ENCODE results near the gene MAD1L1. TPM values are rescaled to one million over a fixed set of nuclear protein-coding genes. Genes with fewer than 3 reads are reported as not detected.
"Not testable (repeated sequence)": the region's sequence is repeated elsewhere in the genome, so short reads cannot be mapped to it uniquely, and the experiment has no call there.

The MAD1L1 gene
- total and polyA plus RNA-seq, 4 donors = 43.0 to 54.9 (median 49.9) TPM

DNA sequence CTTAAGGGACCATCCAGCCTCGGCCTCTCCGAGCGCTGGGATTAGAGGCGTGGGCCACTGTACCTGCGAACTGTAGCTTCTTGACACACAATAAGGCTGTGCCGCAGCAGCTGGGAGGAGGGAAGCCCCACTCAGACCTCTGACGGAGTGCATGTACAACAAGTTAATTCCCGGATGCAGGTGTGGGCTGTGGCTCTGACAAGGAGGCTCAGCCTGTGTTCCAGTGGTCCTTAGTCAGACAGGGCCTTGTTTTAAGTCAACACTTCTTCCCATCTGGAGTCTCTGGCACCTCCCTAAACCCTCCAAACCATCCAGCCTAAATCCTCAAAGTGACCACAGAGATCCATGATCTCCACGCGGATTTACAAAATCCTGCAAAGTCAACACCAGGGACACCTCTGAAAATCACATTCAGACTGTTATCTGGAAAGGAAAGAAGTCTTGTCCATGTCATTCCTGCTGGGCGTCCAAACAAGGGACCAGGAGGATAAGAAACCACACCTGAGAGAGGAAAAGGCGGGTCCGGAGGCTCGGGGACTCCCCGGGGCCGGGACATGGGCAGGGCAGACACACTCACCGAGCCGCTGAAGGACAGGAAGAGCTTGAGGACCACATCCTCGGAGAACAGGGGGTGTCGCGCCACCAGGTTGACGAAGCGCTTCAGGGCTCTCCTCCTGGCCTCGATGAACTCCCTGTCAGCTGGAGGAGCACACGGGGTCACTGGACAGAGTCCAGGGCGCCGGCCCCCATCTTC lies 38.7 kb upstream of the MAD1L1 start:
- peaks cover 0 to 30% (median 6%) of the 10 kb centered on the region in 4 donors for H3K36me3 ChIP-seq (ENCODE audit: control insufficient read depth in 4 of 4, insufficient read depth in 4 of 4, low read length in 4 of 4)
- H3K4me1 ChIP-seq (ENCODE audit: control insufficient read depth in 5 of 5, insufficient read depth in 5 of 5, low read length in 5 of 5) = no peaks in the 10 kb centered on the region
- H3K9me3 ChIP-seq (ENCODE audit: control insufficient read depth in 4 of 4, insufficient read depth in 3 of 4, low read length in 3 of 4) = no peaks in the 10 kb centered on the region
- H3K27me3 ChIP-seq (ENCODE audit: control insufficient read depth in 3 of 3, insufficient read depth in 3 of 3, low read length in 2 of 3) = no peaks in the 10 kb centered on the region
- 82 to 89% methylated on average over 27 of the region's 27 CpGs for WGBS, 2 donors
- ATAC-seq (ENCODE audit: insufficient read depth, low FRiP score) (no peak), DNase-seq (no peak)
- H3K4me3 ChIP-seq = no peak overlapping the region
- no peak overlapping the region for H3K9ac ChIP-seq (ENCODE audit: insufficient read depth in 1 of 2, low read length in 2 of 2)
- TF ChIP-seq, protein P1, sequence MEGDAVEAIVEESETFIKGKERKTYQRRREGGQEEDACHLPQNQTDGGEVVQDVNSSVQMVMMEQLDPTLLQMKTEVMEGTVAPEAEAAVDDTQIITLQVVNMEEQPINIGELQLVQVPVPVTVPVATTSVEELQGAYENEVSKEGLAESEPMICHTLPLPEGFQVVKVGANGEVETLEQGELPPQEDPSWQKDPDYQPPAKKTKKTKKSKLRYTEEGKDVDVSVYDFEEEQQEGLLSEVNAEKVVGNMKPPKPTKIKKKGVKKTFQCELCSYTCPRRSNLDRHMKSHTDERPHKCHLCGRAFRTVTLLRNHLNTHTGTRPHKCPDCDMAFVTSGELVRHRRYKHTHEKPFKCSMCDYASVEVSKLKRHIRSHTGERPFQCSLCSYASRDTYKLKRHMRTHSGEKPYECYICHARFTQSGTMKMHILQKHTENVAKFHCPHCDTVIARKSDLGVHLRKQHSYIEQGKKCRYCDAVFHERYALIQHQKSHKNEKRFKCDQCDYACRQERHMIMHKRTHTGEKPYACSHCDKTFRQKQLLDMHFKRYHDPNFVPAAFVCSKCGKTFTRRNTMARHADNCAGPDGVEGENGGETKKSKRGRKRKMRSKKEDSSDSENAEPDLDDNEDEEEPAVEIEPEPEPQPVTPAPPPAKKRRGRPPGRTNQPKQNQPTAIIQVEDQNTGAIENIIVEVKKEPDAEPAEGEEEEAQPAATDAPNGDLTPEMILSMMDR (IDR thresholded peaks at IDR 0.05; ENCODE audit: control extremely low read depth, extremely low read depth) = no peak
- H3K27ac ChIP-seq (ENCODE audit: low read depth in 1 of 2, low read length in 1 of 2) = no peak overlapping the region

DNA sequence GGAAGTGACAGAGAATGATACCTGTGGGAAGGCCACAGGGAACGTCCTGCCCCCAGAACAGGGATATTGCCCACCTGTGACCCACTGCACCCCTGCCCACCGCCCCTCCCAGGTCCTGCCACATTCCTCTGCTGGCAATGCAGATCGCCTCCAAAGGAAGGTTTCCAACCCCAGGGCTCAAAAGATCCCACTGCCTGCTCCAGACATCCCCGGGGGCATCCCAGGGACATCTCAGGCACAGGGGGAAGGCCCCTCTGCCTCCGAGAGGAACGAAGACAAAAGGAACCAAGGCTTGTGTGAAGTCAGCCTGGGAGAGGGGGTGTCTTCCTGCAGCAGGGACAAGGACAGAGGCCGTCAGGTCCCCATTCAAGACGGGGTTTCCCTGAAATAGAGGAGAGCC lies 37.8 kb upstream of the MAD1L1 start:
- Histone ChIP-seq H3K27me3 (ENCODE audit: control insufficient read depth in 3 of 3, insufficient read depth in 3 of 3, low read length in 2 of 3) (no peaks in the 10 kb centered on the region), H3K9ac (ENCODE audit: insufficient read depth in 1 of 2, low read length in 2 of 2) (no peak overlapping the region), H3K4me1 (ENCODE audit: control insufficient read depth in 5 of 5, insufficient read depth in 5 of 5, low read length in 5 of 5) (no peaks in the 10 kb centered on the region), H3K36me3 (ENCODE audit: control insufficient read depth in 4 of 4, insufficient read depth in 4 of 4, low read length in 4 of 4) (peaks cover 0 to 30% (median 6%) of the 10 kb centered on the region in 4 donors), H3K9me3 (ENCODE audit: control insufficient read depth in 4 of 4, insufficient read depth in 3 of 4, low read length in 3 of 4) (no peaks in the 10 kb centered on the region), H3K4me3 (no peak overlapping the region), H3K27ac (ENCODE audit: low read depth in 1 of 2, low read length in 1 of 2) (no peak overlapping the region)
- no peak for ATAC-seq (ENCODE audit: insufficient read depth, low FRiP score)
- DNase-seq = no peak
- TF ChIP-seq, protein P1 (IDR thresholded peaks at IDR 0.05; ENCODE audit: control extremely low read depth, extremely low read depth) = no peak
- WGBS, 2 donors = 90 to 91% methylated on average over 8 of the region's 8 CpGs

DNA sequence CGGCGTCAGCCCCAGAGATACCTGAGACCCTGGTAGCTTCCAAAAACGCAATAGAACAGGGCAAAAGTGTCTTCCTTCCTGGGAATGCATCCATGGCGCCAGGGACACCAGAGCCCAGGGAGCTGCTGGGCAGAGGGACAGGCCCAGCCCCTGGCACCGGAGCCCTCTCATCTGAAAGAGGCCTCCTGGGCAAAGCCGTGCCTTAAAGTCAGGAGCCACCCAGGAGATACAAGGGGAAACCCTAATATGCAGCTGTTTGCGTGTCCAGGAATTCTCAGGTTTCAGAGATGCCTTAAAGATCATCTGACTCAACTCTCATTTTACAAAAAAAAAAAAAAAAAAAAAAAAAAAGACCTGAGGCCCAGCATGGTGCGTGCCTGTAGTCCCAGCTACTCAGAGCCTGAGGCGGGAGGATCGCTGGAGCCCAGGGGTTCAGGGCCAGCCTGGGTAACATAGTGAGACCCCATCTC lies 37.3 kb upstream of the MAD1L1 start:
- Histone ChIP-seq H3K9me3 (ENCODE audit: control insufficient read depth in 4 of 4, insufficient read depth in 3 of 4, low read length in 3 of 4) (no peaks in the 10 kb centered on the region), H3K36me3 (ENCODE audit: control insufficient read depth in 4 of 4, insufficient read depth in 4 of 4, low read length in 4 of 4) (peaks cover 0 to 28% (median 6%) of the 10 kb centered on the region in 4 donors), H3K4me3 (no peak overlapping the region), H3K9ac (ENCODE audit: insufficient read depth in 1 of 2, low read length in 2 of 2) (no peak overlapping the region), H3K27me3 (ENCODE audit: control insufficient read depth in 3 of 3, insufficient read depth in 3 of 3, low read length in 2 of 3) (no peaks in the 10 kb centered on the region), H3K4me1 (ENCODE audit: control insufficient read depth in 5 of 5, insufficient read depth in 5 of 5, low read length in 5 of 5) (no peaks in the 10 kb centered on the region), H3K27ac (ENCODE audit: low read depth in 1 of 2, low read length in 1 of 2) (no peak overlapping the region)
- ATAC-seq (ENCODE audit: insufficient read depth, low FRiP score) = no peak
- WGBS, 2 donors = 93 to 95% methylated on average over 10 of the region's 10 CpGs
- TF ChIP-seq, protein P1 (IDR thresholded peaks at IDR 0.05; ENCODE audit: control extremely low read depth, extremely low read depth) = no peak
- no peak for DNase-seq

DNA sequence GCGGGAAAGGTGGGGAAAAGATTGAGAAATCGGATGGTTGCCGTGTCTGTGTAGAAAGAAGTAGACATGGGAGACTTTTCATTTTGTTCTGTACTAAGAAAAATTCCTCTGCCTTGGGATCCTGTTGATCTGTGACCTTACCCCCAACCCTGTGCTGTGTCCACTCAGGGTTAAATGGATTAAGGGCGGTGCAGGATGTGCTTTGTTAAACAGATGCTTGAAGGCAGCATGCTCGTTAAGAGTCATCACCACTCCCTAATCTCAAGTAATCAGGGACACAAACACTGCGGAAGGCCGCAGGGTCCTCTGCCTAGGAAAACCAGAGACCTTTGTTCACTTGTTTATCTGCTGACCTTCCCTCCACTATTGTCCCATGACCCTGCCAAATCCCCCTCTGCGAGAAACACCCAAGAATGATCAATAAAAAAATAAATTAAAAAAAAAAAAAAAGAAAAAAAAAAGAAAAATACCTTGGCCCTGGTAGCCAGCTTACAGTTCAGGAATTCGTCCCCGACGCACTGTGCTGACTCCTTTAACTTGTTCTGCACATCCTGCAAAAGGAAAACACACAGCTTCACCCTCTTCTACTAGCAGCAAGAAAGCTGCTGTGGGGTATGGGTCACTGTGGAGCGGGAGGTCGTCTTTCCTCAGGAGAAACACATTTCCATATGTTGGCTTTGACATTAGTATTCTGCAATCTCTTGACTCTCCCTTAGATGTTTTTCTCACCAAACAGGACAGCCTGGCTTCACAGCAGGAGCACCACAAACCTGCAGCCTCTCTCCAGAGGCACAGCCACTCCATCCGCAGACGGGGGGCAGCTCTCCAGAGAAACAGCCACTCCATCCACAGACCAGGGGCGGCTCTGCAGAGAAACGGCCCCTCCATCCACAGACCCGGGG lies 36.6 kb upstream of the MAD1L1 start:
- peaks cover 0 to 24% (median 5%) of the 10 kb centered on the region in 4 donors for H3K36me3 ChIP-seq (ENCODE audit: control insufficient read depth in 4 of 4, insufficient read depth in 4 of 4, low read length in 4 of 4)
- WGBS, 2 donors = 71 to 75% methylated on average over 12 to 13 of the region's 18 CpGs
- not testable (repeated sequence) for H3K27ac ChIP-seq (ENCODE audit: low read depth in 1 of 2, low read length in 1 of 2)

More for the DNA sequence above, 36.6 kb upstream of the MAD1L1 start:
- not testable (repeated sequence) for H3K27me3 ChIP-seq (ENCODE audit: control insufficient read depth in 3 of 3, insufficient read depth in 3 of 3, low read length in 2 of 3); H3K9ac ChIP-seq (ENCODE audit: insufficient read depth in 1 of 2, low read length in 2 of 2); H3K4me1 ChIP-seq (ENCODE audit: control insufficient read depth in 5 of 5, insufficient read depth in 5 of 5, low read length in 5 of 5); ATAC-seq (ENCODE audit: insufficient read depth, low FRiP score); H3K4me3 ChIP-seq; H3K9me3 ChIP-seq (ENCODE audit: control insufficient read depth in 4 of 4, insufficient read depth in 3 of 4, low read length in 3 of 4)
- peak in 1 of 3 donors; percentile 12 for DNase-seq
